ENCODE results near the gene GPR18.

Gene GPR18

GRCh38 chr13:99275093-99275469 lies 16.9 kb upstream of the GPR18 start:
- H3K36me3 ChIP-seq (ENCODE audit: low read length): 0 out of 2 replicates have a peak, but pooled peaks cover 1% of the 10 kb centered on the region
- peaks cover 10% of the 10 kb centered on the region; the same call in 1 of the 2 replicates for H4K20me1 ChIP-seq (ENCODE audit: low read depth, low read length)
- H2AFZ ChIP-seq (ENCODE audit: low read depth, low read length, severe bottlenecking): no peak overlapping the region
- TF ChIP-seq EZH2phosphoT487 (conservative IDR thresholded peaks at IDR 0.05; ENCODE audit: low read length) (no peak), CTCF (IDR thresholded peaks at IDR 0.05; ENCODE audit: insufficient read depth, low read length, poor library complexity, severe bottlenecking) (no peak)
- H3K27me3 ChIP-seq (ENCODE audit: low read length): no peaks in the 10 kb centered on the region
- no peak overlapping the region for H3K4me3 ChIP-seq (ENCODE audit: insufficient read depth, low read length, poor library complexity, severe bottlenecking)
- H3K9me3 ChIP-seq (ENCODE audit: insufficient read depth, low read length): no peaks in the 10 kb centered on the region
- no peaks in the 10 kb centered on the region for H3F3A ChIP-seq (ENCODE audit: insufficient read depth)
- H3K27ac ChIP-seq (ENCODE audit: low read depth, low read length): no peak overlapping the region
- no peaks in the 10 kb centered on the region for H3K79me2 ChIP-seq (ENCODE audit: insufficient read depth, low read length)
- H3K9me2 ChIP-seq (replicated peaks; ENCODE audit: insufficient read depth, low read length): no peaks in the 10 kb centered on the region
- H3K4me2 ChIP-seq (ENCODE audit: low read depth, low read length, poor library complexity, severe bottlenecking): no peak overlapping the region
- H3K9ac ChIP-seq (ENCODE audit: low read length): no peak overlapping the region

- Histone ChIP-seq H3K36me3 (ENCODE audit: low read length) (no peaks in the 10 kb centered on the region), H3K4me2 (ENCODE audit: low read depth, low read length, poor library complexity, severe bottlenecking) (no peak overlapping the region)
Measured at GRCh38 chr13:99273128-99273527, 14.9 kb upstream of the GPR18 start.

GRCh38 chr13:99272481-99272880 lies 14.3 kb upstream of the GPR18 start:
- Histone ChIP-seq H3K27me3 (ENCODE audit: low read length) (no peaks in the 10 kb centered on the region), H3F3A (ENCODE audit: insufficient read depth) (no peaks in the 10 kb centered on the region), H3K9ac (ENCODE audit: low read length) (no peak overlapping the region), H3K79me2 (ENCODE audit: insufficient read depth, low read length) (no peaks in the 10 kb centered on the region), H3K4me3 (ENCODE audit: insufficient read depth, low read length, poor library complexity, severe bottlenecking) (no peak overlapping the region), H3K36me3 (ENCODE audit: low read length) (no peaks in the 10 kb centered on the region), H3K9me2 (replicated peaks; ENCODE audit: insufficient read depth, low read length) (no peaks in the 10 kb centered on the region), H2AFZ (ENCODE audit: low read depth, low read length, severe bottlenecking) (no peak overlapping the region), H3K9me3 (ENCODE audit: insufficient read depth, low read length) (no peaks in the 10 kb centered on the region), H3K27ac (ENCODE audit: low read depth, low read length) (no peak overlapping the region), H3K4me2 (ENCODE audit: low read depth, low read length, poor library complexity, severe bottlenecking) (no peak overlapping the region), H4K20me1 (ENCODE audit: low read depth, low read length) (peaks cover 3% of the 10 kb centered on the region; the same call in 1 of the 2 replicates)
- TF ChIP-seq CTCF (IDR thresholded peaks at IDR 0.05; ENCODE audit: insufficient read depth, low read length, poor library complexity, severe bottlenecking): no peak
- TF ChIP-seq EZH2phosphoT487 (conservative IDR thresholded peaks at IDR 0.05; ENCODE audit: low read length): no peak

More at GRCh38 chr13:99273128-99273527, 14.9 kb upstream of the GPR18 start:
- no peaks in the 10 kb centered on the region for H3K9me2 ChIP-seq (replicated peaks; ENCODE audit: insufficient read depth, low read length)
- H2AFZ ChIP-seq (ENCODE audit: low read depth, low read length, severe bottlenecking): no peak overlapping the region
- no peaks in the 10 kb centered on the region for H3K27me3 ChIP-seq (ENCODE audit: low read length)
- no peak for TF ChIP-seq EZH2phosphoT487 (conservative IDR thresholded peaks at IDR 0.05; ENCODE audit: low read length)
- TF ChIP-seq CTCF (IDR thresholded peaks at IDR 0.05; ENCODE audit: insufficient read depth, low read length, poor library complexity, severe bottlenecking): no peak
- H4K20me1 ChIP-seq (ENCODE audit: low read depth, low read length): peaks cover 3% of the 10 kb centered on the region; the same call in 1 of the 2 replicates
- H3F3A ChIP-seq (ENCODE audit: insufficient read depth): no peaks in the 10 kb centered on the region
- no peak overlapping the region for H3K9ac ChIP-seq (ENCODE audit: low read length)
- H3K27ac ChIP-seq (ENCODE audit: low read depth, low read length): no peak overlapping the region
- H3K9me3 ChIP-seq (ENCODE audit: insufficient read depth, low read length): no peaks in the 10 kb centered on the region
- no peaks in the 10 kb centered on the region for H3K79me2 ChIP-seq (ENCODE audit: insufficient read depth, low read length)
- no peak overlapping the region for H3K4me3 ChIP-seq (ENCODE audit: insufficient read depth, low read length, poor library complexity, severe bottlenecking)
